Loucy (cell line): ENCODE results near the gene FXR1.

Experiments used
- EZH2phosphoT487 ChIP-seq: fragments of 200-600 bp; IDR thresholded peaks from 2 replicates; pipeline ENCODE4 v1.6.1; 2018; ENCODE audit warnings: antibody characterized with exemption, mild to moderate bottlenecking, moderate library complexity, borderline replicate concordance
- TF ChIP-seq, protein P1 (sequence below): fragments of 200-600 bp; sonication (generic); conservative IDR thresholded peaks from 2 replicates; pipeline ENCODE4 v1.5.1; 2014; ENCODE audit warnings: mild to moderate bottlenecking, antibody characterized with exemption, low read length

DNA sequence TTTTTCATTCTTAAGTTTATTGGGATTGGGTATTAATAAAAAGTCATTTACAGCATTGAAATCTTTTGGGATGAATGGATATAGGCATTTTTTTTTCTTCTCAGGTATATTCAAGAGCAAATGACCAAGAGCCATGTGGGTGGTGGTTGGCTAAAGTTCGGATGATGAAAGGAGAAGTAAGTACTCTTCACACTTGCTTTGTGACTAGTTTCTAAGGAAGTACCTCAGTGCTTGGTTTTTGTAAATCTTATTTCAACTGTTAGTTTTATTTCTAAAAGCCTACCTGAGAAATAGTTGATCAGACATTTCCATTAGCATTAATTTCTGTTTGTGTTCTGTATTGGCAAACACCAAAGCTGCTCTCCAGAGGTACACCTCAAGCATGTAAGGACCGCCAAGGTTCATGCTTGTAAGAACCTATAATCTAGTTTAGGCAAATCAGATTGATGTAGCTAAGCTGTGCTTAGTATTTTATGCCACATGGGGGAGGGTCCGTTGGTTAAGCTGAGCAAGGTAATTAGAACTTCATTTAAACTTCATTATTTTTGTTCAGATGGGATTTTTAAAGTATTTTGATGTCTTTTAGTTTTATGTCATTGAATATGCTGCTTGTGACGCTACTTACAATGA, 35.4 kb downstream of the FXR1 start:
- TF ChIP-seq, protein P1, sequence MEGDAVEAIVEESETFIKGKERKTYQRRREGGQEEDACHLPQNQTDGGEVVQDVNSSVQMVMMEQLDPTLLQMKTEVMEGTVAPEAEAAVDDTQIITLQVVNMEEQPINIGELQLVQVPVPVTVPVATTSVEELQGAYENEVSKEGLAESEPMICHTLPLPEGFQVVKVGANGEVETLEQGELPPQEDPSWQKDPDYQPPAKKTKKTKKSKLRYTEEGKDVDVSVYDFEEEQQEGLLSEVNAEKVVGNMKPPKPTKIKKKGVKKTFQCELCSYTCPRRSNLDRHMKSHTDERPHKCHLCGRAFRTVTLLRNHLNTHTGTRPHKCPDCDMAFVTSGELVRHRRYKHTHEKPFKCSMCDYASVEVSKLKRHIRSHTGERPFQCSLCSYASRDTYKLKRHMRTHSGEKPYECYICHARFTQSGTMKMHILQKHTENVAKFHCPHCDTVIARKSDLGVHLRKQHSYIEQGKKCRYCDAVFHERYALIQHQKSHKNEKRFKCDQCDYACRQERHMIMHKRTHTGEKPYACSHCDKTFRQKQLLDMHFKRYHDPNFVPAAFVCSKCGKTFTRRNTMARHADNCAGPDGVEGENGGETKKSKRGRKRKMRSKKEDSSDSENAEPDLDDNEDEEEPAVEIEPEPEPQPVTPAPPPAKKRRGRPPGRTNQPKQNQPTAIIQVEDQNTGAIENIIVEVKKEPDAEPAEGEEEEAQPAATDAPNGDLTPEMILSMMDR = no peak
- TF ChIP-seq EZH2phosphoT487 = no peak
